ENCODE measurements around the gene POLL.

- TF ChIP-seq GATA2 (IDR thresholded peaks at IDR 0.05; ENCODE audit: low read depth, low read length) (no peak), GATA3 (IDR thresholded peaks at IDR 0.05; ENCODE audit: low read depth, low read length) (no peak)
Measured at GRCh38 chr10:101558204-101558603, 29.9 kb downstream of the POLL start.

Data from SH-SY5Y (cell line).